ENCODE measurements around the gene COPG1. TPM values are rescaled to one million over a fixed set of nuclear protein-coding genes. Genes with fewer than 3 reads are reported as not detected.

COPG1 gene
- polyA plus RNA-seq, 1 of the 3 experiments (the other 2 are of a cell fraction): 114 TPM

DNA sequence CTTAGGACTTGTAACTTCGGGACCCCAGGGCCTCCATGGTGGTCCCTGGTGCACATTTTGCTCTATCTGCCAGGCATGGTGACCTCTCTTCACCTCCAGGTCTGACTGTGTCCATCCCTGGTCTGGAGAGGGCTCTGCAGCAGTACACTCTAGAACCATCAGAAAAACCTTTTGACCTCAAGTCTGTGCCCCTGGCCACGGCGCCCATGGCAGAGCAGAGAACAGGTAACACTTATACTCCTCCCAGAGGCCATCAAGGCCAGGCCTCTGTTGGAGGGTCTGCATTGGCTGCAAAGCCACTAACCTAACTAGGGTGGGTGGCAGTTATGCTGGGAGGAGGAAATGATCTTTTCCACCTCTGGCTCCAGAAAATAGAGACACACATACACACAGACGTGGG is 19.0 kb downstream of the COPG1 start:
- CTCF ChIA-PET: interaction anchor here (2.4 kb wide), 1 partner anchor 23 kb away, joined by 6 read pairs; no protein-coding TSS in a partner anchor
- Histone ChIP-seq H3K36me3 (replicated peaks in 1 of 2; ENCODE audit: control insufficient read depth in 1 of 2, insufficient read depth in 2 of 2, low read length in 1 of 2) (peaks cover 77 to 89% of the 10 kb centered on the region in 2 experiments), H3F3A (replicated peaks; ENCODE audit: insufficient read depth) (peaks cover 7% of the 10 kb centered on the region), H3K9me3 (no peaks in the 10 kb centered on the region), H3K9ac (no peak overlapping the region), H3K4me3 (ENCODE audit: low read depth in 2 of 2, low read length in 1 of 2) (no peak overlapping the region), H3K4me2 (no peak overlapping the region), H3K9me2 (no peaks in the 10 kb centered on the region), H3K27me3 (ENCODE audit: insufficient read depth) (no peaks in the 10 kb centered on the region), H4K20me1 (ENCODE audit: insufficient read depth) (peaks cover 6% of the 10 kb centered on the region; the same call in 1 of the 2 replicates), H3K4me1 (ENCODE audit: control insufficient read depth in 1 of 2, insufficient read depth in 2 of 2, low read depth in 1 of 2, low read length in 1 of 2) (no peaks in the 10 kb centered on the region), H3K79me2 (ENCODE audit: insufficient read depth) (peaks cover 9% of the 10 kb centered on the region; the same call in 1 of the 2 replicates), H3K27ac (ENCODE audit: low read depth in 2 of 2, low read length in 1 of 2) (no peak overlapping the region), H2AFZ (ENCODE audit: low read depth) (no peak overlapping the region)
- no peak for DNase-seq
- POLR2A ChIA-PET: no interaction called here
- WGBS (ENCODE audit: low lambda C conversion rate): 94% methylated on average over 2 of the region's 4 CpGs
- TF ChIP-seq SIN3A (IDR thresholded peaks at IDR 0.05; ENCODE audit: borderline replicate concordance, low read depth, low read length): no peak
- TF ChIP-seq MEF2A (IDR thresholded peaks at IDR 0.05; ENCODE audit: borderline replicate concordance, low read depth): no peak
- TF ChIP-seq, protein P1, sequence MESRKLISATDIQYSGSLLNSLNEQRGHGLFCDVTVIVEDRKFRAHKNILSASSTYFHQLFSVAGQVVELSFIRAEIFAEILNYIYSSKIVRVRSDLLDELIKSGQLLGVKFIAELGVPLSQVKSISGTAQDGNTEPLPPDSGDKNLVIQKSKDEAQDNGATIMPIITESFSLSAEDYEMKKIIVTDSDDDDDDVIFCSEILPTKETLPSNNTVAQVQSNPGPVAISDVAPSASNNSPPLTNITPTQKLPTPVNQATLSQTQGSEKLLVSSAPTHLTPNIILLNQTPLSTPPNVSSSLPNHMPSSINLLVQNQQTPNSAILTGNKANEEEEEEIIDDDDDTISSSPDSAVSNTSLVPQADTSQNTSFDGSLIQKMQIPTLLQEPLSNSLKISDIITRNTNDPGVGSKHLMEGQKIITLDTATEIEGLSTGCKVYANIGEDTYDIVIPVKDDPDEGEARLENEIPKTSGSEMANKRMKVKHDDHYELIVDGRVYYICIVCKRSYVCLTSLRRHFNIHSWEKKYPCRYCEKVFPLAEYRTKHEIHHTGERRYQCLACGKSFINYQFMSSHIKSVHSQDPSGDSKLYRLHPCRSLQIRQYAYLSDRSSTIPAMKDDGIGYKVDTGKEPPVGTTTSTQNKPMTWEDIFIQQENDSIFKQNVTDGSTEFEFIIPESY (IDR thresholded peaks at IDR 0.05; ENCODE audit: borderline replicate concordance, low read depth): no peak
- no peak for TF ChIP-seq GABPA (IDR thresholded peaks at IDR 0.05; ENCODE audit: low read depth)
- no peak for TF ChIP-seq NFIC (IDR thresholded peaks at IDR 0.05; ENCODE audit: borderline replicate concordance)
- no peak for TF ChIP-seq TCF12 (IDR thresholded peaks at IDR 0.05)
- TF ChIP-seq, protein P2, sequence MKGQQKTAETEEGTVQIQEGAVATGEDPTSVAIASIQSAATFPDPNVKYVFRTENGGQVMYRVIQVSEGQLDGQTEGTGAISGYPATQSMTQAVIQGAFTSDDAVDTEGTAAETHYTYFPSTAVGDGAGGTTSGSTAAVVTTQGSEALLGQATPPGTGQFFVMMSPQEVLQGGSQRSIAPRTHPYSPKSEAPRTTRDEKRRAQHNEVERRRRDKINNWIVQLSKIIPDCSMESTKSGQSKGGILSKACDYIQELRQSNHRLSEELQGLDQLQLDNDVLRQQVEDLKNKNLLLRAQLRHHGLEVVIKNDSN (IDR thresholded peaks at IDR 0.05; ENCODE audit: borderline replicate concordance, low read depth): no peak
- no peak for TF ChIP-seq FOSL2 (IDR thresholded peaks at IDR 0.05; ENCODE audit: borderline replicate concordance, low read depth)
- no peak for TF ChIP-seq TAF1 (IDR thresholded peaks at IDR 0.05; ENCODE audit: borderline replicate concordance, low read depth, low read length)

DNA sequence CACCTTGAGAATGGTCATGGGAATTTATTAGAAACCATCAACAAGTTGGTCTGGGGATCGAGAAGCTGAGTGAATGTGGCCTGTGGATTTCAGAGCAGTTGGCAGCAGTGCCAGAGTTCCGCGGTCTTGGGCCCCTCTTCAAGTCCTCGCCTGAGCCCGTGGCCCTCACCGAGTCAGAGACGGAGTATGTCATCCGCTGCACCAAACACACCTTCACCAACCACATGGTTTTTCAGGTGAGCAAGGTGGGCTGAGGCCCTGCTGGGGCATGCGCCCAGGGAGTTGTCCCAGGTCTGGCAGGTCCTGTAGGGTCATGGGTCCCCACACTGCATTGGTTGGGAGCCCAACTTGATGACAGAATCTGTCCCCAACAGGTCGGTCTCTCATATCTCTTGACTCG is 22.3 kb downstream of the COPG1 start:
- Histone ChIP-seq H3K79me2 (ENCODE audit: insufficient read depth) (no peaks in the 10 kb centered on the region), H4K20me1 (ENCODE audit: insufficient read depth) (no peaks in the 10 kb centered on the region), H3K4me2 (no peak overlapping the region), H3K4me3 (ENCODE audit: low read depth in 2 of 2, low read length in 1 of 2) (no peak overlapping the region), H3K36me3 (replicated peaks in 1 of 2; ENCODE audit: control insufficient read depth in 1 of 2, insufficient read depth in 2 of 2, low read length in 1 of 2) (peaks cover 64 to 94% of the 10 kb centered on the region in 2 experiments), H3K9me3 (no peaks in the 10 kb centered on the region), H2AFZ (ENCODE audit: low read depth) (no peak overlapping the region), H3K9ac (no peak overlapping the region), H3K9me2 (no peaks in the 10 kb centered on the region), H3K27ac (ENCODE audit: low read depth in 2 of 2, low read length in 1 of 2) (no peak overlapping the region), H3F3A (replicated peaks; ENCODE audit: insufficient read depth) (peaks cover 28% of the 10 kb centered on the region), H3K4me1 (ENCODE audit: control insufficient read depth in 1 of 2, insufficient read depth in 2 of 2, low read depth in 1 of 2, low read length in 1 of 2) (no peaks in the 10 kb centered on the region), H3K27me3 (ENCODE audit: insufficient read depth) (no peaks in the 10 kb centered on the region)
- 97% methylated on average over 9 of the region's 11 CpGs for WGBS (ENCODE audit: low lambda C conversion rate)
- TF ChIP-seq, protein P1 (IDR thresholded peaks at IDR 0.05; ENCODE audit: borderline replicate concordance, low read depth): no peak
- TF ChIP-seq, protein P3, sequence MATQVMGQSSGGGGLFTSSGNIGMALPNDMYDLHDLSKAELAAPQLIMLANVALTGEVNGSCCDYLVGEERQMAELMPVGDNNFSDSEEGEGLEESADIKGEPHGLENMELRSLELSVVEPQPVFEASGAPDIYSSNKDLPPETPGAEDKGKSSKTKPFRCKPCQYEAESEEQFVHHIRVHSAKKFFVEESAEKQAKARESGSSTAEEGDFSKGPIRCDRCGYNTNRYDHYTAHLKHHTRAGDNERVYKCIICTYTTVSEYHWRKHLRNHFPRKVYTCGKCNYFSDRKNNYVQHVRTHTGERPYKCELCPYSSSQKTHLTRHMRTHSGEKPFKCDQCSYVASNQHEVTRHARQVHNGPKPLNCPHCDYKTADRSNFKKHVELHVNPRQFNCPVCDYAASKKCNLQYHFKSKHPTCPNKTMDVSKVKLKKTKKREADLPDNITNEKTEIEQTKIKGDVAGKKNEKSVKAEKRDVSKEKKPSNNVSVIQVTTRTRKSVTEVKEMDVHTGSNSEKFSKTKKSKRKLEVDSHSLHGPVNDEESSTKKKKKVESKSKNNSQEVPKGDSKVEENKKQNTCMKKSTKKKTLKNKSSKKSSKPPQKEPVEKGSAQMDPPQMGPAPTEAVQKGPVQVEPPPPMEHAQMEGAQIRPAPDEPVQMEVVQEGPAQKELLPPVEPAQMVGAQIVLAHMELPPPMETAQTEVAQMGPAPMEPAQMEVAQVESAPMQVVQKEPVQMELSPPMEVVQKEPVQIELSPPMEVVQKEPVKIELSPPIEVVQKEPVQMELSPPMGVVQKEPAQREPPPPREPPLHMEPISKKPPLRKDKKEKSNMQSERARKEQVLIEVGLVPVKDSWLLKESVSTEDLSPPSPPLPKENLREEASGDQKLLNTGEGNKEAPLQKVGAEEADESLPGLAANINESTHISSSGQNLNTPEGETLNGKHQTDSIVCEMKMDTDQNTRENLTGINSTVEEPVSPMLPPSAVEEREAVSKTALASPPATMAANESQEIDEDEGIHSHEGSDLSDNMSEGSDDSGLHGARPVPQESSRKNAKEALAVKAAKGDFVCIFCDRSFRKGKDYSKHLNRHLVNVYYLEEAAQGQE (IDR thresholded peaks at IDR 0.05; ENCODE audit: low read depth, low read length): no peak
- no peak for TF ChIP-seq SIN3A (IDR thresholded peaks at IDR 0.05; ENCODE audit: borderline replicate concordance, low read depth, low read length)
- DNase-seq: no peak
- CTCF ChIA-PET: interaction anchor here (2.5 kb wide), 1 partner anchor 44 kb away, joined by 5 read pairs; a partner anchor contains a TSS
- POLR2A ChIA-PET: interaction anchor here (0.9 kb wide), 1 partner anchor 15 kb away, joined by 3 read pairs; no protein-coding TSS in a partner anchor
